NK-92 (cell line): ENCODE data around the gene CDKL1.
"Not testable (repeated sequence)": the region's sequence is repeated elsewhere in the genome, so short reads cannot be mapped to it uniquely, and the experiment has no call there.

Source experiments
- DNase-seq: peaks from one replicate; lab custom pipeline; 2025; ENCODE audit not compliant: unreplicated experiment; lab: John Stamatoyannopoulos, UW

CDKL1 gene

GRCh38 chr14:50388256-50388931, 8.3 kb downstream of the CDKL1 start:
- no peak for DNase-seq

GRCh38 chr14:50387548-50387947, 9.1 kb downstream of the CDKL1 start:
- no peak for DNase-seq

GRCh38 chr14:50383618-50384225, 13.0 kb downstream of the CDKL1 start:
- DNase-seq, result no peak

GRCh38 chr14:50381823-50382287, 14.8 kb downstream of the CDKL1 start:
- no peak for DNase-seq

- DNase-seq, result no peak
Observed at GRCh38 chr14:50381008-50381407, 15.7 kb downstream of the CDKL1 start.

- DNase-seq, result no peak
Observed at GRCh38 chr14:50380455-50380854, 16.2 kb downstream of the CDKL1 start.

GRCh38 chr14:50379563-50379962, 17.1 kb downstream of the CDKL1 start:
- no peak for DNase-seq

- no peak for DNase-seq
Observed at GRCh38 chr14:50377550-50378085, 19.1 kb downstream of the CDKL1 start.

GRCh38 chr14:50375760-50376159, 20.9 kb downstream of the CDKL1 start:
- DNase-seq, result no peak

GRCh38 chr14:50373959-50374358, 22.7 kb downstream of the CDKL1 start:
- DNase-seq, result no peak

- DNase-seq, result no peak
Observed at GRCh38 chr14:50371546-50371945, 25.1 kb downstream of the CDKL1 start.

GRCh38 chr14:50366589-50366988, 30.1 kb downstream of the CDKL1 start:
- no peak for DNase-seq

- DNase-seq, result no peak
Observed at GRCh38 chr14:50366115-50366514, 30.6 kb downstream of the CDKL1 start.

GRCh38 chr14:50365572-50365971, 31.1 kb downstream of the CDKL1 start:
- DNase-seq, result not testable (repeated sequence)

- no peak for DNase-seq
Observed at GRCh38 chr14:50364792-50365191, 31.9 kb downstream of the CDKL1 start.

- DNase-seq, result no peak
Observed at GRCh38 chr14:50363714-50364111, 33.0 kb downstream of the CDKL1 start.

GRCh38 chr14:50362764-50363713, 33.6 kb downstream of the CDKL1 start:
- no peak for DNase-seq

GRCh38 chr14:50361473-50362403, 34.9 kb downstream of the CDKL1 start:
- not testable (repeated sequence) for DNase-seq

GRCh38 chr14:50360851-50361250, 35.8 kb downstream of the CDKL1 start:
- DNase-seq, result no peak

GRCh38 chr14:50360093-50360492, 36.6 kb downstream of the CDKL1 start:
- DNase-seq, result no peak
